Inferior parietal cortex (tissue), 1 donor: ENCODE measurements around the gene HSD17B2.

Experiments used
- DNase-seq: peaks from one replicate; pipeline ENCODE4 v3.0.0-alpha.2; 2016; ENCODE audit errors: extremely low spot score

The HSD17B2 gene

DNA sequence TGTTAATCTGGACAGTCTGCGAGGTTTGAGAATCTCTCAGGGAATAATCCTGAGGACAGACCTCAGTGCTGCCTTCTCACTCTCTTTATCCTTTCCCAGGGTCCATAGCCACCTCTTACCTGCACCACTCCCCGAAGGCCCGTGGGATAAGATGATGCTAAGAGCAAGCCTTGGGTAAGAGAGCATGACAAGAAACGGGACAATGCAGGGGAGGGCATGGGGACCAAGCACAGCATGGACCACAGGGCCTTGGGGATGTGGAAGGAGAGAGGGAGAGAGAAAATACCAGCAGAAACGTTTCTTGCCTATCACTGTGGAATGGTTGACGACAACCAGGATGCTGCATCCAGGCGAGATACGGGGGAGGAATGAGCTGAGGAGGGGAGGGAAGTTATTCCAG, 15.5 kb upstream of the HSD17B2 start:
- no peak for DNase-seq

DNA sequence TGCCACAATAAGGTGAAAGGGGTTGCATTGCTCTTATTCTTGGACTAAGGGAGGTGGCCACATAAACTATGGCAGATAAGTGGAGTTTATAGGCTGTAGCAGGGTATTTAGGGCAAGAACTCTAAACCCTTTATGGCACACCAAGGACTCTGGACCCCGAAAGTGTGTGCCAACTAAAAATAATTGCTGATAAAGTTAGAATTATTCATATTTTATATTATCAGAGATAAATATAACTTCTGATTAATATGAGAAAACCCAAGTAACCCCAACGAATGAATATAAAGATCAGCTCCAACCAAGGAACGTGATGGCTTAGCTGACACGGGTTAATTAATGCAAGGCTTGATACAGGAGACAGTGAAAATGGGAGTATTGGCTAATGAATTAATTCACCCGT, 15.0 kb upstream of the HSD17B2 start:
- no peak for DNase-seq

DNA sequence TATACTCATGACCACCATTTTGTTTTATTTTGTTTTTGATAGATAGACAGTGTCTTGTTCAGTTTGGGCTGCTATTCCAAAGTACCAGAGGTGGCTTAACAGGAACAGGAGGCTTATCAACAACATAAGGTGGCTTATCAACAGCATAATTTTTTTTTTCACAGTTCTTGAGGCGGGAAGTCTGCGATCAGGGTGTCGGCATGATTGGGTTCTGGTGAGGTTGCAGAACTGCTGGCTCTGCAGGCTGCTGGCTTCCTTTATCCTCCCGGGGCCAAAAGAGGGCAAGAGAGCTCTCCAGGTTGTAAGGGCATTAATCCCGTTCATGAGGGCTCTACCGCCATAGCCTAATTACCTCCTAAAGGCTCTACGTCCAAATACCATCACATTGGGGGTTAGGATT, 11.8 kb upstream of the HSD17B2 start:
- DNase-seq = no peak

DNA sequence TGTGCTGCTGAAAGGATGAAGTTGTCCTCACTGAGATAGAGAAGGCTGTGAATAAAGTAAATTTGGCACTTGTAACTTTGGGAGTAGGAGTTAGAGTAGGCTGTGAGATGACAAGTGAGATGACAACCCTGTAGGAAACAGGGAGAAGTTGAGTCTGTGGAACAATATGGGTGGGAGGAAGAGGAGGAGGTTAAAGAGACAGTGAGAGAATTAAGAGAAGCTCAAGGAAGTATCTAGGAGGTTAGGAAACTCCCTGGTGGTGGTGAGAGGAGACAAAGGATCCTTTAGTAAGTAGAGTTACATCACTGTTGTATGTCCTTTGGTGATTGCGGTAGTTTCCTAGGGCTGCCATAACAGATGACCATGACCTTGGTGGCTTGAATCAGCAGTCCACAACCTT, 10.7 kb upstream of the HSD17B2 start:
- peak; percentile 5 for DNase-seq

DNA sequence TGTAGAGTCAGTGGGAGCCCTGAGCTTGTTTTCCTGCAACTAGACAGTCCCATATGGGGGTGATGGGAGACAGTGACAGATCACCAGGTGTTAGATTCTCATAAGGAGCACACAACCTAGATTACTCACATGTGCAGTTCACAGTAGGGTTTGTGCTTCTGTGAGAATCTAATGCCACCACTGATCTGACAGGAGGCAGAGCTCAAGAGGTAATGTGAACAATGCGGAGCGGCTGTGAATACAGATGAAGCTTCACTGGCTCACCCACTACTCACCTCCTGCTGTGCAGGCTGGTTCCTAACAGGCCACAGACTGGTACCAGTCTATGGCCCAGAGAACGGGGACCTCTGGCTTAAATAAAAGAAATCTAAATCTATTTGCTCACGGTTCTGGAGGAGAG, 10.2 kb upstream of the HSD17B2 start:
- no peak for DNase-seq

DNA sequence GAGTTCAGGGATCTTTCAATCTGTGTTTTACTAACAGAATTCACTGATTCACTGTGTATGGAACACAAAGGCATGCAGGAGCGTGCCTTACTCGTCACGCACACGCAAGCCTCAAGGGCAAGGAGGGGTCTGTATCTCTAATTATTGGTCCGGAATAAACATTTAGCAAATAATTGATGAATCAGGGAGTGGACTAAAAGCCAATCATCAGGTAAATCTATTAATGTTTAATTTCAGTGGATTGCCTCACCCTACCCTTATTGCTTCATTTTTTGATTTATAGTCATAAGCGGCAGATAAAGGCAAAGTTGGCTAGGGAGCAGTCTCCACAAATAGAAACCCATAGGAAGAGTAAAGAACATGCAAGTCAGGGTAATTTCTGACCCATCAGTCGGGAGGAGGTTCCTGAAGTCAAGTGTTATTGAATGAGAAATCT, 7.4 kb upstream of the HSD17B2 start:
- no peak for DNase-seq

DNA sequence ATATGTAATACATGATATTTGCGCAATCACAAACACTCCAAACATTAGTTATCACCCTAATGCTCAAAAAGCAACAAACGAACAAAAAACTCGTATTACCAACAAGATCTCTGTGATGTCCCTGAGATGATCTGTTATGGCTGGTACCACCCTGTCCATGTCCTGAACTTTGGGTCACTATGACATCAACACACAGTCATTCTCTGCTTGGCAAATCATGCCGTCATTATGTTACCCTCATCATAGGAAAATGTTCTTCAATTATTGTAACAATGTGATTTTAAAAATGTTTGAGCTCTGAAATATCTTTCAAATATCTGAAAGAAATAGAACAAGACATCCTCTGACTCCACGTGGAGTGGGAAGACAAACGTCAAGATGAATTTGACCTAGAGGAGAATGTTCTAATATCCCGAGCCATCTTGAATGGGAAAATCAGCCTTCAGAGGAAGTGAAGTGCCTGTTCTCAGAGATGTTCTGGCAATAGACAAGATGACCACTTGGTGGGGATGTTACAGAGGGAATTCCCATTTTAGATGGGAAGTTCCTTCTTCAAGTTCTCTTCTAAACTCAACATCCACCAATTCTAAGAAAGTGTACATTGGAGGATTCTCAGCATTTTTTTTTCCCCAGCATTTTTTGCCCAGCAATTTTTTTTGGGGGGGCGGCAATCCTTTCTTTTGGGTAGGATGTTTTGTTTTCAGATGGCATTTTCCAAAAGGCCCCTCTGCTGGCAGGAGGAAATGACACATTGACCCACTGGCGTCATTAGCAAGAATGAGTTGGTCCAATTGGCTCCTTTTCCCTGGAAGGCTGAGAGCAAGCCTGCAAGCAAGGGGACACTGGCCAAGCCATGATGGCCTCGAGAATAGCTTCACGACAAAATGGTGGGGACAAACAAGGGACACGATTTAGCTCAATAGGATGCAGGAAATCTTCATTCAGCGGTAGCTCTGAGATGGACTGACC, 3.7 kb upstream of the HSD17B2 start:
- peak; percentile 66 for DNase-seq

DNA sequence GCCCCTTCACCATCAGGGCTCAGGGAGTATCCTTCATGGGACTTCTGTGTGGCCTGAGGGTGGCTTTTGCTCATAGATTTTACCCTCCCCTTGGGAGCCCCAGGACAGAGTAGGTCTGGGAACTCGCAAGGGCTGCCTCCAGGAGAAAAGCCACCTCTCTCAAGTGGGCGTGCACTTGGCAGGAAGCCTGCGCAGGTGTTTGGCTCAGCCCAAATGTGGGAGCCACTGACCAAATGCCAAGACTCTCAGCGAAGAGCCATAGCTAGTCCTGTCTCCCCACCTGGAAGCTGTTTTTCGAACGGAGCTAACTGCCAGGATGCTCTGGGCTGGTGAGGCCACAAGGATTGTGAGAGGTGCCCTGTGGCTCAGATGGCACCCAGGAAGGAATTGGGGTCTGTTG, 2.0 kb upstream of the HSD17B2 start:
- no peak for DNase-seq

DNA sequence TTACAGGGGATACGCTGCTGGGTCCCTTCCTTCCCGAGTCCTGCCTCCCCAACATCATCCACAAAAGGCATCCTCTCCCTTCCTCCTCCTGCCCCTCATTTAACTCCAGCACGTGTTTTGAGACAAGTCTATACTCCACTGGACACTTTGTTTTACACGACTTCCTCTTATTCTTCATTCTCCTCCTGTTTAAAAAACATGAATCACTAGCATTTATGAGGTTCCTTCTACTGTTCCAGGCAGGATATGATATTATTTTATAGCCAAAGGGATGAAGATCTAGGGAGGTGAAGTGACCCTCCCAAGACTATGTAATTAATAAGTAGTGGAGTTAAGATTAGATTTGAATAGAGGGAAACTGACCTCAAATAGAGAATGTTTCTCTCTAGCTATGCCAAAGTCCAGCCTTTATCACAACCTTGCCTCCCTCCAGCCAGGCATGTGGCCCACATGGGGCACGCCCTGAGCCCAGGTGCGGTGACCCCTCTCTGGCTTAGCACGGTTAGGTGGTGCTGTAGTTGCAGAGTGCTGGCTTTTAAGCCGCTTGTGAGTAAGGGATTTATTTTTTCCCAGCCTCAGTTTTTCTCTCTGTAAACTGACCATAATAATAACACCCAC, 1.3 kb upstream of the HSD17B2 start:
- no peak for DNase-seq

DNA sequence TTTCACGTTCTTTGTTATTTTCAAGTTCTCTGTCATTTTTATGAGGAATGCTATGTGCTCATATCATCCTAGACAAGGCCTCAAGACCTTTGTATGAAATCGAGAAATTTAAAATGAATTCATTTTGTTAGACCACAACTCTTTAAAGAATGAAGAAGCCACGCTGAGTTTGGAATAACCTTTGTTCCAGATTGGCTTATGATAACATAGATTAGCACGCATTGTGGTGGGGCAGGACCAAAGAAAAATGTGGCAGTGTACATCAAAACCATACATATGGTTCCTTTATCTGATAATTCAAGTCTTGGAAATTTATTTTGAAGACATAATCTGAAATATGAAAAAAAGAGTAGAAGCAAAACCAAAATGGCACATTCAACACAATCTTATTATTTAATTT, 2.2 kb downstream of the HSD17B2 start:
- DNase-seq = no peak

DNA sequence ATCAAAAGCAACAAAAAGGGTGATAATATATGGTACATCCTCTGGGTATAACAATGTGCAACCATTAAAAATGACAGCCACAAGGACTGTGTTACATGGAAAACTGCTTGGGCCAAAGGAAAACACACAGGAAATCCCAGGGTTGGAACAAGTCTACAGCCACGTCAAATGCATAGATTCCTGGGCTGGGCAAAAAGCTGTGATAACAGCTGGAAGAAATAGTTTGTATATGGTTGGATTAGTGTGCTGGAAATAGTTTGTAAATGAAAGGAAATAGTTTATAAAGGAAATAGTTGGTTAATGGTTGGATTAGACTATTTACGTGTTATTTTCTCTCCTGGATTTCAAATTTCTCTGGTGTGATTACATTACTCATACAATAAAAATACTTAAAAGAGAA, 2.6 kb downstream of the HSD17B2 start:
- no peak for DNase-seq

DNA sequence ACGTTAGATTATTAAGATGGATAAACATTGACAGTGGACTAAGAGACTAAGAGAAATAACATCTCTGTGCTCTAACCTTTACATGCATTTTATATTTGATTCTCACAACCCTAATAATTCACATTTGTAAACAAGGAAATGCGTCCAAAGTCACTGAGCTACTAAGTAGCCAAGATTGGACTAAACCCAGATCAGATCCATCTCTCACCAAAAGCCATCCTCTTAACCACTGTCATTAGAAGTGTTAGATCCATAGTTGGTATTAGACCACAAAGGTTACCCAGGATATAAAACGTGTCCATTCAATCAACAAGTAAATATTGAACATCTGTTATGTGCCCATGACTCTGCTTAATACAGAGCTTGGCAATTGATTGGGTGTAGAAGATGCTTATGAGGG, 5.2 kb downstream of the HSD17B2 start:
- no peak for DNase-seq

DNA sequence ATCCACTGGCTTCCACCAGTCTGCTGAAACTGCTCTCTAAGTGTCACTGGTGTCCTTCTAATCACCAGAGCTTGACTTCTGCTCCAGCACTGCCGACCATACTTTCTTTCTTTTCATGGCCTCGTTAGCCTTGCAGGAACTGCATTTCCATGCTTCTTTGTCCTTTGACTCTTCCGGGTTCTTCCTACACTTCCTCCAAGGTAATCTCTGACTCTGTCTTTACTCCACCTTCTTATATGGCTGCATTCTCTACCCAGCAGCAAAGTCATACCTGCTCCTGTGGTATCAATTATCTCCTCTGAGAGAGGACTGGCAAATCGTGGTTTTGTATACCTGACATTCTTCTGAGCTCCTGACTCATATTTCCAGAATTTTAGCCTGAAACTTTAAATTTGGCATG, 6.5 kb downstream of the HSD17B2 start:
- DNase-seq = no peak

DNA sequence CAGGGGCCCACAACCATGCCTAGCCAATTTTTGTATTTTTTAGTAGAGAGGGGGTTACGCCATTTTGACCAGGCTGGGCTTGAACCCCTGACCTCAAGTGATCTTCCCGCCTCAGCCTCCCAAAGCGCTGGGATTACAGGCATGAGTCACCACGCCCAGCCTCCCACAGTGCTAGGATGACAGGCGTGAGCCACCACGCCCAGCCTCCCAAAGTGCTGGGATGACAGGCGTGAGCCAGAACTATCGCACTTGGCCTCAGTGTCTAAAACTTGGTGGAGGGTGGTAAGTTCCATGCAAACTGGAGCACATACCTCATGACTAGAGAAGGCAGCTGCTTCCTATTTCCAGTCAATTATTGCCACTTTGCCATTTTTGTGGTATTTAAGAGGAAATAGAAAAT, 7.1 kb downstream of the HSD17B2 start:
- DNase-seq = no peak

DNA sequence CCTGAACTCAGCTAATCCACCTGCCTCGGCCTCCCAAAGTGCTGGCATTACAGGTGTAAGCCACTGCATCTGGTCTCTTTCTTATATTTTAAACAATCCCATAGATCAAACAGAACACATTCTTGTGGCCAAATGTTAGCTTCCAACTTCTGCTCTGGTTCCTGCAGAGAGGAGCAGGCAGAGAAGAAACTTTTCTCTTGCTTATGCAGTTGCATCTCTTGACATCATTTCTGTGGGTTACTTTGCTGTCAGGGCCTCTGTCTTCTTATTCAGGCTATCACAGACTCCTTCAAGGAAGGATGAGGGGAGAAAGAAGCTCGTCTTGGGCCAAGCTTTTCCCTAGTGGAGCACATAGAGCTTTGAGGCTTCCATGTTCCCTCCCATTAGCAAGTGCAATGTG, 7.8 kb downstream of the HSD17B2 start:
- no peak for DNase-seq

DNA sequence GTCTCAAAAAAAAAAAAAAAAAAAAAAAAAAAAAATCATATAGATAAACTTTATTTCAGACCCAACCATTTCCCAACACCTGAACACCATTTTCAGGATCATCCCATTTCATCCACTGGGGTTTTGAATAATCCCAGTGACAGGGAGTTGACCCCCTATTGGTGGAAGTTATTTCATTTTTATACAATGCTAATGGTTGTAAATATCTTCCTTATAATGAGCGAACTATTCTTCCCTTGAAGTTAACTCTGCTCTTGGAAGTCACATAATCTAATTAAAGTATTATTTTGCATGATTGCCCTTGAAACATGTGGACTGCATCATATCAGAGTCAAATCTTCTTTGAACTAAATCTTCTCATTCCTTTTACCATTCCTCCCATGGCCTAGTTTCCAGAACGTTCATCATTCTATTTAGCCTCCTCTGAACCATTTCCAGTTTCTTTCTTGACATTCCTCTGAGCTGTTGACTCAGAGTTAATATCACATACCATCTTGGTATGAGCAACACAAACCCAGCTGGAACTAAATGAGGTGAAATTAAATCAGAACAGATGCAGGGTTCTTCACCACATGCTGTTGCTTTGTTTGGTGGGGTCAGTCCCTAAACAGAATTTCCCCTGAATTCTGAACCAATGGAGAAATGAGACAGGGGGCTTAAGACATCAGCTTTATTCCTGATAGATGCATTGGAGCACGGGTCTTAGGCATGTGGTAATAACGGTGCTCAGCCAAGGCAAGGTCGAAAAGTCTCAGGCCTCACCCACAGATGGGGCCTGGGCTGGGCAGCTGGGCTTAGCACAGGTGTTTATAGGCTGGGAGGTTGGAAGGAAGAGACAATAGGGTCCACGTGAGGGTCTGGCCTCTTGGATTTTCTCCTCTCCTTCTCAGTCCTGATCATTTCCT, 8.9 kb downstream of the HSD17B2 start:
- DNase-seq = no peak

DNA sequence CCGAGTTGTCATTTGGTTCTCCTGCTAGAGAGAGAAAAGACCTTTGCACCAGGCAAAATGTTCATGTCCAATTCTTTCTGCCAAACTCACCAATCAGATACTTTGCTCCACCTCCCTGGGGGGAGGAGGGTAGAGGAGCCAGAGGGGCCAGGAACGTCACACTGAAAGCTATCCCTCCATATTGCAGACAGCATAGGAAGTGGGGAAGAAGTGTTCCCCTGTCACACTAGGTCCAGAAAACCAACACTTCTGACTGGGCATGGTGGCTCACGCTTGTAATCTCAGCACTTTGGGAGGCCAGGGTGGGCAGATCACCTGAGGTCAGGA, 9.5 kb downstream of the HSD17B2 start:
- no peak for DNase-seq

DNA sequence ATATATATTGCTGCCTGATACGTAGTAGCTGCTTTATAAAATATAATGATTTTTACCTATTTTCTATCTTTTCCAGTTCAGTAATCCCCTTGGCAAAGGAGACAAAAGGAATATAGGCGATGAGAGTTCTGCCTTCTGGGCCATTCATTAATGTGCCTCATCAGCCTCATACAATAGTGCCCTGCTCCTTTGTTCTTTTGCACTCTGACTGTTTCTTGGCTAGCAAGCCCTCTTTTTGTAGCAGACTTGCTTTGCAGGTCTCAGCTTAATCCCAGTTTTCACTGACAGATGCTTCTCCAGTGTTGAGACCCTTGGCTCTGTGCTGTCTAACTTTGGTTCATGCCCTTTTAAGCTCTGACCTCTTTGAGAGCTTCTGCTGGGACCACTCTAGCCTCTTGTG, 10.4 kb downstream of the HSD17B2 start:
- no peak for DNase-seq

DNA sequence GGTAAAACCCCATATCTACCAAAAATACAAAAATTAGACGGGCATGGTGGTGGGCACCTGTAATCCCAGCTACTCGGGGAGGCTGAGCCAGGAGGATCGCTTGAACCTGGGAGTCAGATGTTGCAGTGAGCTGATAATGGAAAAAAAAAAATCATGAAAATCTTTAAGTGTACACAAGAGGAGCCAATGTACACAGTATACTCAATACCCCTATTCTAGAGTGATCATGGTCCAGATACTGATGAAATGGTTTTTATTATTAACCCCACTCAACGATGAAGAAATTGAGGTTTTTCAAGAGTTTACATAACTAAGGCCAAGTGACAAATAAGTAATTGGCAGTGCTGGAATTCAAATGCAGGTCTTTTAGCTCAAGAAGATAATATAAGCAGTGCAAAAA, 11.5 kb downstream of the HSD17B2 start:
- DNase-seq = no peak

DNA sequence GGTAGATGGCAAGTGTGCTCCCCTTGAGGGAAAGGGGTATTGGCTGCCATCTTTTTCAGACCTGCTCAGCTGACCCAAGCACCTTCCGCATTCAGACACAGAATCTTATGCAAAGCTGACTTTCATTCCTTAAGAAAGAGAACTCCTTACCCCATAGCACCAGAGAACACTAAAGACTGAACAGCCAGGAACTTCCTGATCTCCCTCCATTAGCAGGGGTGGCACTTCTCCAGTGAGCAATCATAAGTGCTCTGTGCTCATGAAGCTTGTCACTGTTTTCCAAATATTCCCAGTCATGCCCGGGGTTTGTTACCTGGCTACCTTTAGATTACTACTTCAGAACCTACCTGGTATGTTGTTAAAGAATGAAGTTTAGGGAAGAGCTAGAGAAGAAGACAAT, 11.9 kb downstream of the HSD17B2 start:
- no peak for DNase-seq

DNA sequence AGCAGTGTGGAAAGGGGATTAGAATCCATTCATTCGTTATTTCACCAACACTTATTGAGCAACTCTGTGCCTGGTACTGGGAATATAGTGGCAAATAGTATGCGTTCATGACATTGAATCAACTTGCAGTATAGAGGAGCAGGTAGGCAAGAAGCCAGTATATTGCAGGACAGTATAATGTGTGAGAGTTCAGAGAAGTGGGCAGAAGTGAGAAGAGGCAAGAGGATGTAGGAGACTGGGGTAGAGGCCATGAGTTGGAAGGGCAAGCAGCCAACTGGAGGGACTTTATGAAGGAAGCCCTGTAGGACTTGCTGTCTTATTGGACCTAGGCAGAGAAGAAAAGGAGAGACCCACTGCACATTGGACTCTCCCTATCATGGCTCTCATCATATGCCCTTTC, 12.3 kb downstream of the HSD17B2 start:
- DNase-seq = no peak

DNA sequence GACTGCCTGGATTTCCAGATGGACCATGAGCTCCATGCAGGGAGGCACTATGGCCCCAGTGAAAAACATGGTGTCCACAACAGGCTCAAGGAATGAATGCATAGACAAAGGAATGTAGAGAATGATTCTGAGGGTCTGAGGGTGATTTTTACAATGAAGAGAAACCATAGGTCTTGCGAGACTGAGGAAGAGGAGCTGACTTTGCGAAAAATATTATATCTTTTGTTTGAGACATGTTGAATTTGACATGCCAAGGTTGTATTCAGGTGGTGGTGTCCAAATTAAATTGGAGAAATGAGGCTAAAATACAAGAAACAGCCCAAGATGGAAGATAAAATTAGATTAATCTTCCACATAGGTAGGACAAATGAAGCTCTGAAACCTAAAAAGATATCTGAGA, 12.7 kb downstream of the HSD17B2 start:
- DNase-seq = no peak

DNA sequence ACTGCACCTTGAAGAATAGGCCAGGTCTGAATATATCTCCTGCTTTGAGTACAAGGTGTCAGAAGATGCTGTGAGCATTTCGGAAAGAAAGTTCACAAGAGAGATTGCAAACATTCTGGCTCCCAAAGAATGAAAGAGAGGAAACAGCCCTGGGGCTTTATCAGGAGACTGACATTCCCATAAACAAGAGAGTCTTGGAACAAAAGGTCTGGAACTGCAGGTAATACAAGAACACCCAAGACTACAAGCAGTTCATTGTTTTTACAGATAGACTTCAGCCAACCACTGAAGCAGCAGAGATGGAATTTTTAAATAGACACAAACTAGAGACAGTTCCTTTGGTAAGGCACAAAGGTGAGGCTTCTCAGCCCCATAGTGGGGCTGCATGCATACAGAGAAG, 14.4 kb downstream of the HSD17B2 start:
- no peak for DNase-seq
